A549 (cell line): ENCODE measurements around the gene NRXN2. TPM values are rescaled to one million over a fixed set of nuclear protein-coding genes. Genes with fewer than 3 reads are reported as not detected.
A peak's percentile ranks its signal among the peaks of the same experiment; 100 is the strongest.

ENCODE experiments used
- ATAC-seq, 2 experiments: fragments of 200-7000 bp in 1 of 2; fragments of >200 bp in 1 of 2; cut with Nextera tagmentation in 1 of 2; cut with Tn5 transposase in 1 of 2; 3 replicates each; pipeline versions ENCODE4 v1.8.0 to v1.9.1; 2018 to 2020; ENCODE audit warnings: mild to moderate bottlenecking in 1 of 2, moderate library complexity in 1 of 2
- CTCF ChIA-PET: fragments of 300-600 bp; sonication (Branson Sonifier 250); formaldehyde crosslinking; extraction: SDS; loops from one replicate; lab custom pipeline; 2021; ENCODE audit warnings: antibody characterized with exemption, inconsistent platforms; lab: Yijun Ruan, JAX
- POLR2A ChIA-PET: fragments of 350-600 bp; formaldehyde crosslinking; extraction: SDS; loops from one replicate; lab custom pipeline; 2021; ENCODE audit warnings: antibody characterized with exemption, inconsistent platforms; lab: Yijun Ruan, JAX
- DNase-seq, 2 experiments: peaks; one replicate each; pipeline versions ENCODE4 v3.0.0 to v3.0.0-alpha.2; 2011 to 2016; ENCODE audit warnings: low read depth in 1 of 2, low spot score in 1 of 2
- FAIRE-seq: peaks from 2 replicates; lab custom pipeline; 2011; peaks lifted over from hg19 to GRCh38; lab: Jason Lieb, UNC
- H3K27ac ChIP-seq, 2 experiments: fragments of >200 bp; sonication (Bioruptor Twin); formaldehyde crosslinking; 3 replicates each; pipeline ENCODE4 v1.5.1; 2016 to 2017
- H3K4me1 ChIP-seq: fragments of >200 bp; sonication (Bioruptor Twin); formaldehyde crosslinking; 3 replicates; pipeline ENCODE4 v1.6.1; 2016
- H3K4me2 ChIP-seq: fragments of >200 bp; sonication (Bioruptor Twin); formaldehyde crosslinking; 3 replicates; pipeline ENCODE4 v1.6.1; 2016
- H3K4me3 ChIP-seq: fragments of >200 bp; sonication (Bioruptor Twin); formaldehyde crosslinking; 3 replicates; pipeline ENCODE4 v1.5.1; 2016
- H3K9me3 ChIP-seq: fragments of >200 bp; sonication (Bioruptor Twin); formaldehyde crosslinking; 3 replicates; pipeline ENCODE4 v1.6.1; 2016
- BHLHE40 ChIP-seq: IDR thresholded peaks from 2 replicates; pipeline ENCODE4 v1.6.1; 2012; ENCODE audit warnings: low read depth, low read length, inconsistent platforms
- CBX8 ChIP-seq: fragments of 200-600 bp; sonication (generic); IDR thresholded peaks from 2 replicates; pipeline ENCODE4 v1.6.1; 2016
- CEBPB ChIP-seq, 2 experiments: fragments of >200 bp in 1 of 2; sonication (Bioruptor Twin) in 1 of 2; formaldehyde crosslinking in 1 of 2; IDR thresholded peaks; 2 replicates each; pipeline ENCODE4 v1.6.1; 2012 to 2016
- CHD4 ChIP-seq: fragments of 200-600 bp; sonication (generic); IDR thresholded peaks from 2 replicates; pipeline ENCODE4 v1.6.1; 2016; ENCODE audit warnings: antibody characterized with exemption, mild to moderate bottlenecking, borderline replicate concordance
- CTCF ChIP-seq: fragments of >200 bp; sonication (Bioruptor Twin); formaldehyde crosslinking; IDR thresholded peaks from 3 replicates; pipeline ENCODE4 v1.5.1; 2016
- EHF ChIP-seq: fragments of 250-450 bp; sonication (Bioruptor Pico); IDR thresholded peaks from 2 replicates; pipeline ENCODE4 v1.5.0; 2020; ENCODE audit warnings: mild to moderate bottlenecking
- FOXS1 ChIP-seq: fragments of 250-450 bp; sonication (Bioruptor Pico); IDR thresholded peaks from 2 replicates; pipeline ENCODE4 v1.5.0; 2020; ENCODE audit warnings: mild to moderate bottlenecking, moderate library complexity
- HMGXB4 ChIP-seq: fragments of 250-450 bp; sonication (Bioruptor Pico); IDR thresholded peaks from 2 replicates; pipeline ENCODE4 v1.5.0; 2021; ENCODE audit warnings: mild to moderate bottlenecking, moderate library complexity, borderline replicate concordance
- HOXA7 ChIP-seq: fragments of 250-450 bp; sonication (Bioruptor Pico); IDR thresholded peaks from 2 replicates; pipeline ENCODE4 v1.5.0; 2020; ENCODE audit warnings: mild to moderate bottlenecking, moderate library complexity
- HOXB13 ChIP-seq: fragments of 250-450 bp; sonication (Bioruptor Pico); IDR thresholded peaks from 2 replicates; pipeline ENCODE4 v1.5.0; 2020; ENCODE audit warnings: low read depth, mild to moderate bottlenecking, moderate library complexity
- MAX ChIP-seq: IDR thresholded peaks from 2 replicates; pipeline ENCODE4 v1.6.1; 2012
- POLR2AphosphoS2 ChIP-seq: conservative IDR thresholded peaks from 2 replicates; pipeline ENCODE4 v1.6.1; 2012; ENCODE audit warnings: low read length, improper control_type of control experiment, inconsistent platforms
- RFX5 ChIP-seq: fragments of 450-650 bp; IDR thresholded peaks from 2 replicates; pipeline ENCODE4 v1.7.1; 2014; ENCODE audit warnings: antibody characterized with exemption, mild to moderate bottlenecking, moderate library complexity
- RNF2 ChIP-seq: fragments of 200-600 bp; sonication (generic); IDR thresholded peaks from 2 replicates; pipeline ENCODE4 v1.6.1; 2016; ENCODE audit warnings: low read depth, mild to moderate bottlenecking, antibody characterized with exemption, moderate library complexity, borderline replicate concordance
- SMC3 ChIP-seq: fragments of >200 bp; sonication (Bioruptor Twin); formaldehyde crosslinking; IDR thresholded peaks from 3 replicates; pipeline ENCODE4 v1.6.1; 2018; ENCODE audit warnings: inconsistent platforms
- ZC3H11A ChIP-seq: fragments of 450-650 bp; IDR thresholded peaks from 2 replicates; pipeline ENCODE4 v1.6.1; 2014; ENCODE audit warnings: antibody characterized with exemption, mild to moderate bottlenecking
- ZFP36 ChIP-seq: fragments of 450-650 bp; IDR thresholded peaks from 2 replicates; pipeline ENCODE4 v1.6.1; 2014; ENCODE audit warnings: borderline replicate concordance; ENCODE audit not compliant: partially characterized antibody
- ZNF302 ChIP-seq: fragments of 250-450 bp; sonication (Bioruptor Pico); IDR thresholded peaks from 2 replicates; pipeline ENCODE4 v1.9.0; 2021; ENCODE audit warnings: inconsistent platforms, mild to moderate bottlenecking, moderate library complexity
- WGBS: methylation state at CpG from one replicate; pipeline ENCODE4 v1.1.6; 2017; ENCODE audit errors: missing lambda C conversion rate; 5-methylcytosine and 5-hydroxymethylcytosine counted together
- polyA plus RNA-seq, 4 experiments: library from polyadenylated mRNA; depleted of rRNA in 3 of 4; stranded (reverse); fragments of >200 nt; fragmentation: RNase III in 1 of 4; extraction: RNeasy Plus Mini Kit Qiagen cat#74134 plus additional on column Dnase treatment in 1 of 4; gene quantifications; 2 replicates in 3 of 4; 3 replicates in 1 of 4; pipeline ENCODE4 v1.2.3, GENCODE V29; 2011 to 2017
- TF ChIP-seq, protein P1 (sequence below): IDR thresholded peaks from 2 replicates; pipeline ENCODE4 v1.6.1; 2012; ENCODE audit warnings: low read depth, borderline replicate concordance
- TF ChIP-seq, protein P2 (sequence below): fragments of 150-350 bp; IDR thresholded peaks from 2 replicates; pipeline ENCODE4 v1.6.1; 2014; ENCODE audit warnings: low read depth, mild to moderate bottlenecking, low read length

The NRXN2 gene
- polyA plus RNA-seq, 2 of the 4 experiments (the other 2 are of a cell fraction), result 0.04 TPM; not detected in 1

DNA sequence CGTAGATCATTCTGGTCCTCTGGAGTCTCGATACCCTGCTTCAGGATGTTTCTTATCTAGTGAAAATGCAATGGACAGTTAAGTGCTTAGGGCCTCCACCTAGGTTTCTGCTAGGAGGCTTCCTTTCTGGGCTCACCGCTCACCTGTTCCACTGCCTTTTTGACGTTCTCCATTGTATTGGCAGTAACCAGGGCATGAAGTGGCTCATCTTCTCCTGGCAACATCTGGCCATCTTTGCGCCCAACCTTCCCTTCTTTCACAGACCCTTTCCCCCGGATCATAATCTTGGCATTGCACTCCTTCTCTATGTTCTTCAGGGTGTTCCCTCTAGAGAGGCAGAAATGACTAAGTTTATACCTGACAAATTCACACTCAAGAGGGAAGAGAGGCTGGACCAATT lies 46.3 kb upstream of the NRXN2 start:
- H3K27ac ChIP-seq, result no peak overlapping the region
- ATAC-seq (no peak), DNase-seq (no peak), FAIRE-seq (no peak)
- POLR2A ChIA-PET, result interaction anchor here (3.4 kb wide), 1 partner anchor 9 kb away, joined by 10 read pairs; the partner anchor contains the start of gene SF1
- no peaks in the 10 kb centered on the region for H3K9me3 ChIP-seq
- 91% methylated on average over 6 of the region's 6 CpGs for WGBS
- H3K4me3 ChIP-seq, result no peak overlapping the region
- CTCF ChIA-PET, result interaction anchor here (1.0 to 2.5 kb wide), 2 partner anchors 26 to 36 kb away, joined by 6 to 11 read pairs; partner anchors contain the start of gene RASGRP2
- H3K4me1 ChIP-seq, result peaks cover 16% of the 10 kb centered on the region; the same call in 2 of the 3 replicates
- no peak for TF ChIP-seq ZNF302 (CRISPR knock-in tag)
- TF ChIP-seq BHLHE40, result no peak
- TF ChIP-seq HOXB13 (CRISPR knock-in tag), result no peak
- TF ChIP-seq POLR2AphosphoS2, result no peak
- TF ChIP-seq HMGXB4 (CRISPR knock-in tag), result no peak
- no peak for TF ChIP-seq RFX5
- no peak for TF ChIP-seq FOXS1
- TF ChIP-seq CBX8, result no peak
- no peak for TF ChIP-seq CHD4
- no peak for TF ChIP-seq EHF (CRISPR knock-in tag)
- TF ChIP-seq, all 56 proteins: peak for 0
- H3K4me2 ChIP-seq, result no peak overlapping the region

- 96% methylated on average over 6 of the region's 6 CpGs for WGBS
- CTCF ChIA-PET, result interaction anchor here (0.9 to 7.1 kb wide), 11 partner anchors 8 to 500 kb away, joined by 3 to 73 read pairs (median 4); partner anchors contain the start of genes PYGM and SF1
- peaks cover 13% of the 10 kb centered on the region; the same call in 2 of the 3 replicates for H3K4me1 ChIP-seq
Observed at GRCh38 chr11:64768300-64768694, 45.3 kb upstream of the NRXN2 start.

More at GRCh38 chr11:64768300-64768694, 45.3 kb upstream of the NRXN2 start:
- DNase-seq, result no peak
- TF ChIP-seq RNF2, result no peak
- TF ChIP-seq ZC3H11A, result no peak
- TF ChIP-seq, protein P1, sequence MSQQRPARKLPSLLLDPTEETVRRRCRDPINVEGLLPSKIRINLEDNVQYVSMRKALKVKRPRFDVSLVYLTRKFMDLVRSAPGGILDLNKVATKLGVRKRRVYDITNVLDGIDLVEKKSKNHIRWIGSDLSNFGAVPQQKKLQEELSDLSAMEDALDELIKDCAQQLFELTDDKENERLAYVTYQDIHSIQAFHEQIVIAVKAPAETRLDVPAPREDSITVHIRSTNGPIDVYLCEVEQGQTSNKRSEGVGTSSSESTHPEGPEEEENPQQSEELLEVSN, result no peak
- TF ChIP-seq HOXA7, result no peak
- no peak for TF ChIP-seq RFX5
- no peak for TF ChIP-seq HOXB13 (CRISPR knock-in tag)
- TF ChIP-seq ZFP36, result no peak
- TF ChIP-seq CTCF, result no peak
- TF ChIP-seq FOXS1, result no peak
- no peak for TF ChIP-seq MAX
- TF ChIP-seq CEBPB (IDR thresholded peaks at IDR 0.05), result no peak
- TF ChIP-seq SMC3, result no peak
- TF ChIP-seq, protein P2, sequence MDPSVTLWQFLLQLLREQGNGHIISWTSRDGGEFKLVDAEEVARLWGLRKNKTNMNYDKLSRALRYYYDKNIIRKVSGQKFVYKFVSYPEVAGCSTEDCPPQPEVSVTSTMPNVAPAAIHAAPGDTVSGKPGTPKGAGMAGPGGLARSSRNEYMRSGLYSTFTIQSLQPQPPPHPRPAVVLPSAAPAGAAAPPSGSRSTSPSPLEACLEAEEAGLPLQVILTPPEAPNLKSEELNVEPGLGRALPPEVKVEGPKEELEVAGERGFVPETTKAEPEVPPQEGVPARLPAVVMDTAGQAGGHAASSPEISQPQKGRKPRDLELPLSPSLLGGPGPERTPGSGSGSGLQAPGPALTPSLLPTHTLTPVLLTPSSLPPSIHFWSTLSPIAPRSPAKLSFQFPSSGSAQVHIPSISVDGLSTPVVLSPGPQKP, result no peak
- TF ChIP-seq, all 56 proteins: peak for 0
- POLR2A ChIA-PET, result interaction anchor here (3.4 kb wide), 1 partner anchor 10 kb away, joined by 10 read pairs; the partner anchor contains the start of gene SF1
- H3K4me3 ChIP-seq, result no peak overlapping the region
- FAIRE-seq (no peak), ATAC-seq (peak in 1 of 2 experiments; percentile 5; a peak in 1 of 6 replicates)
- H3K27ac ChIP-seq, result no peak overlapping the region
- no peaks in the 10 kb centered on the region for H3K9me3 ChIP-seq
- H3K4me2 ChIP-seq, result no peak overlapping the region
